Upper lobe of left lung (tissue), 4 donors: ENCODE measurements around the gene PIGL.

ENCODE experiments used
- CTCF ChIP-seq, 6 experiments: fragments of 450-650 bp in 4 of 6; fragments of 200-600 bp in 2 of 6; sonication (generic) in 2 of 6; IDR thresholded peaks; one replicate each; pipeline ENCODE4 v1.5.1; 2016 to 2019; ENCODE audit warnings: antibody characterized with exemption in 6 of 6
- EP300 ChIP-seq, 4 donors: sonication (generic); formaldehyde crosslinking; IDR thresholded peaks; one replicate each; pipeline ENCODE4 v1.5.1; 2017; ENCODE audit warnings: antibody characterized with exemption in 4 of 4, control low read depth in 2 of 4
- POLR2A ChIP-seq, 4 donors: fragments of 450-650 bp; IDR thresholded peaks; one replicate each; pipeline ENCODE4 v1.5.1; 2016 to 2017; ENCODE audit warnings: antibody characterized with exemption in 4 of 4, mild to moderate bottlenecking in 2 of 4

GRCh38 chr17:16346721-16347271 lies 129.8 kb downstream of the PIGL start:
- no peak for TF ChIP-seq CTCF (IDR thresholded peaks at IDR 0.05)
- TF ChIP-seq POLR2A (IDR thresholded peaks at IDR 0.05) = no peak
- TF ChIP-seq EP300 (IDR thresholded peaks at IDR 0.05) = no peak
